GF-D8 (cell line): ENCODE measurements around the gene GDPD5.
A peak's percentile ranks its signal among the peaks of the same experiment; 100 is the strongest.
"Not testable (repeated sequence)": the region's sequence is repeated elsewhere in the genome, so short reads cannot be mapped to it uniquely, and the experiment has no call there.

Experiments used
- DNase-seq: peaks from one replicate; lab custom pipeline; 2025; lab: John Stamatoyannopoulos, UW

The GDPD5 gene

GRCh38 chr11:75428989-75429640 lies 96.6 kb downstream of the GDPD5 start:
- DNase-seq: peak; percentile 43

GRCh38 chr11:75428281-75428724 lies 97.4 kb downstream of the GDPD5 start:
- DNase-seq: no peak

- DNase-seq: no peak
Observed at GRCh38 chr11:75427181-75427580, 98.6 kb downstream of the GDPD5 start.

GRCh38 chr11:75426720-75427086 lies 99.0 kb downstream of the GDPD5 start:
- no peak for DNase-seq

GRCh38 chr11:75425422-75425821 lies 100.3 kb downstream of the GDPD5 start:
- no peak for DNase-seq

- no peak for DNase-seq
Observed at GRCh38 chr11:75424396-75424795, 101.3 kb downstream of the GDPD5 start.

- DNase-seq: no peak
Observed at GRCh38 chr11:75423721-75424120, 102.0 kb downstream of the GDPD5 start.

- DNase-seq: no peak
Observed at GRCh38 chr11:75422248-75423231, 103.2 kb downstream of the GDPD5 start.

GRCh38 chr11:75421902-75422247 lies 103.9 kb downstream of the GDPD5 start:
- no peak for DNase-seq

- DNase-seq: no peak
Observed at GRCh38 chr11:75421035-75421602, 104.6 kb downstream of the GDPD5 start.

- no peak for DNase-seq
Observed at GRCh38 chr11:75420224-75421034, 105.3 kb downstream of the GDPD5 start.

- DNase-seq: no peak
Observed at GRCh38 chr11:75413864-75414263, 111.9 kb downstream of the GDPD5 start.

GRCh38 chr11:75413146-75413545 lies 112.6 kb downstream of the GDPD5 start:
- DNase-seq: not testable (repeated sequence)

GRCh38 chr11:75409971-75410370 lies 115.8 kb downstream of the GDPD5 start:
- not testable (repeated sequence) for DNase-seq

- DNase-seq: no peak
Observed at GRCh38 chr11:75408957-75409219, 116.9 kb downstream of the GDPD5 start.

GRCh38 chr11:75406338-75406777 lies 119.4 kb downstream of the GDPD5 start:
- DNase-seq: no peak

GRCh38 chr11:75403983-75404658 lies 121.6 kb downstream of the GDPD5 start:
- DNase-seq: no peak

GRCh38 chr11:75403037-75403436 lies 122.7 kb downstream of the GDPD5 start:
- DNase-seq: no peak

- no peak for DNase-seq
Observed at GRCh38 chr11:75402002-75402773, 123.6 kb downstream of the GDPD5 start.

GRCh38 chr11:75400146-75400865 lies 125.4 kb downstream of the GDPD5 start:
- DNase-seq: no peak
